Esophagus squamous epithelium (tissue), 5 donors: ENCODE measurements around the gene UNC119B. TPM values are rescaled to one million over a fixed set of nuclear protein-coding genes. Genes with fewer than 3 reads are reported as not detected.

Source experiments
- DNase-seq: peaks from one replicate; lab custom pipeline; 2025; lab: John Stamatoyannopoulos, UW
- H3K27ac ChIP-seq, 4 donors: fragments of 200-600 bp; sonication (generic); one replicate each; pipeline ENCODE4 v1.5.1; 2016 to 2019; ENCODE audit warnings: mild to moderate bottlenecking in 1 of 4
- H3K27me3 ChIP-seq, 4 donors: fragments of 200-600 bp; sonication (generic); 1 replicate in 3 of 4; 2 replicates in 1 of 4; pipeline versions ENCODE4 v1.5.1 to v1.6.0; 2017 to 2021; ENCODE audit warnings: antibody characterized with exemption in 1 of 4
- H3K36me3 ChIP-seq, 3 donors: fragments of 200-600 bp; sonication (generic); one replicate each; pipeline ENCODE4 v1.5.1; 2016 to 2019
- H3K4me1 ChIP-seq, 3 donors: fragments of 200-600 bp; sonication (generic); one replicate each; pipeline ENCODE4 v1.5.1; 2017 to 2019
- H3K4me3 ChIP-seq, 4 donors: fragments of 200-600 bp; sonication (generic); 1 replicate in 3 of 4; 2 replicates in 1 of 4; pipeline ENCODE4 v1.5.1; 2016 to 2019; ENCODE audit warnings: mild to moderate bottlenecking in 2 of 4, moderate library complexity in 1 of 4
- H3K9me3 ChIP-seq, 3 donors: fragments of 200-600 bp; sonication (generic); one replicate each; pipeline ENCODE4 v1.5.1; 2016 to 2019
- CTCF ChIP-seq, 6 experiments: fragments of 450-650 bp in 4 of 6; fragments of 200-600 bp in 2 of 6; sonication (generic) in 2 of 6; IDR thresholded peaks; one replicate each; pipeline ENCODE4 v1.5.1; 2016 to 2019; ENCODE audit warnings: antibody characterized with exemption in 6 of 6, mild to moderate bottlenecking in 4 of 6, moderate library complexity in 4 of 6
- POLR2A ChIP-seq, 4 donors: fragments of 450-650 bp; IDR thresholded peaks; one replicate each; pipeline ENCODE4 v1.6.1; 2017; ENCODE audit warnings: antibody characterized with exemption in 4 of 4, mild to moderate bottlenecking in 4 of 4, moderate library complexity in 3 of 4
- WGBS, 2 donors: methylation state at CpG; one replicate each; pipeline ENCODE4 v1.1.5; 2018; 5-methylcytosine and 5-hydroxymethylcytosine counted together
- intact Hi-C: fragments of 100-400 bp; cut with DNase I; formaldehyde crosslinking; loops from one replicate; pipeline ENCODE4 v1.15.0; 2022
- total RNA-seq, 4 donors: library from RNA; depleted of rRNA; stranded (reverse); fragments of >200 nt; gene quantifications; one replicate each; pipeline ENCODE4 v1.1.0, GENCODE V29; 2016
- donor health status: DM: yes; HTN: yes; CAD: no.

The UNC119B gene
- total RNA-seq: 10 to 100 TPM in 3 of 4 donors, 1 to 10 TPM in 1; 6.4 to 23.3 (median 12.4) TPM

- no peaks in the 10 kb centered on the region for H3K27me3 ChIP-seq
- WGBS, 2 donors: 0 to 5% methylated on average over 3 to 5 of the region's 76 CpGs
Measured at GRCh38 chr12:120710031-120710804, at the start of gene UNC119B. Gene UNC119B, plus strand, starts transcription at chr12:120710458. Its CDS starts 17 bp downstream, at chr12:120710475.

DNA sequence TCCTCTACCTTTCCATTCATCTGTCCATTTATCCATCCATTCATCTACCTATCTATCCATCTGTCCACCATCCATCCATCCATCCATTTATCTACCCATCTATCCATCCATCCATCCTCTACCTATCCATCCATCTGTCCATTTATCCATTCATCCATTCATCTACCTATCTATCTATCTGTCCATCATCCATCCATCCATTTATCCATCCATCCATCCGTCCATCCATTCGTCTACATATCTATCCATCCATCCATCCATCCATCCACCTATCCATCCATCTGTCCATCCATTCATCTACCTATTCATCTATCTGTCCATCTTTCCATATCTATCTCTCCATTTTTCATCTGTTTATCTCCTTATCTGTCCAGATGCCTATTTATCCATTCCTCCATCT, 48.8 kb upstream of the UNC119B start:
- H3K27me3 ChIP-seq: no peaks in the 10 kb centered on the region
- 58 to 72% methylated on average over 2 of the region's 2 CpGs for whole genome bisulfite sequencing, 2 donors
- no peak overlapping the region for H3K27ac ChIP-seq
- no peaks in the 10 kb centered on the region for H3K9me3 ChIP-seq
- intact Hi-C loops: no loop called here
- no peaks in the 10 kb centered on the region for H3K36me3 ChIP-seq
- no peak overlapping the region for H3K4me3 ChIP-seq
- peaks cover 0 to 10% (median 0%) of the 10 kb centered on the region in 3 donors for H3K4me1 ChIP-seq
- no peak for TF ChIP-seq CTCF (IDR thresholded peaks at IDR 0.05)
- TF ChIP-seq POLR2A (IDR thresholded peaks at IDR 0.05): no peak
- DNase-seq: no peak

More at GRCh38 chr12:120710031-120710804, at the start of gene UNC119B:
- intact Hi-C loops: loop anchor here (5.0 kb wide), 1 partner anchor 63 kb away; no protein-coding TSS in a partner anchor
- peak within 1 kb of the TSS; percentile 86 to 93 (median 90) for H3K27ac ChIP-seq
- H3K4me3 ChIP-seq: peak within 1 kb of the TSS; percentile 72 to 98 (median 88)
- H3K36me3 ChIP-seq: peaks cover 0 to 16% (median 5%) of the 10 kb centered on the region in 3 donors
- no peaks in the 10 kb centered on the region for H3K9me3 ChIP-seq
- peaks cover 14 to 36% (median 18%) of the 10 kb centered on the region in 3 donors for H3K4me1 ChIP-seq
- DNase-seq: no peak
- no peak for TF ChIP-seq CTCF (IDR thresholded peaks at IDR 0.05)
- TF ChIP-seq POLR2A (IDR thresholded peaks at IDR 0.05): no peak

DNA sequence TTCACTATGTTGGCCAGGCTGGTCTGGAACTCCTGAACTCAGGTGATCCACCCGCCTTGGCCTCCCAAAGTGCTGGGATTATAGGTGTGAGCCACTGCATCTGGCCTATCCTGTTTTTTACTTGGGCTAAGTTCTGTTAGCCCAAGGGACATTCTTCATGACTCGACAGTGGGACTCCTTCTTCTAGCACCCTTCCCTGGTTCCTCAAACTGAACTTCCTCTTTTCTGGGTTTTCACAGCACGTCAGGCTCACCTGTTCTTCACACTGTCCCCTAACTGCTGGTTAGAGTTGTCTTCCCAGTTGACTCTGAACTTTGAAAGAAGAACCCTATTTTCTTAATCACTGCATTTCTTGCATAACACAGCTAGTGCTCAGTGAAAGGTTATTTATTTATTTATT, 47.4 kb upstream of the UNC119B start:
- intact Hi-C loops: no loop called here
- WGBS, 2 donors: 61 to 63% methylated on average over 3 of the region's 3 CpGs
- TF ChIP-seq POLR2A (IDR thresholded peaks at IDR 0.05) (no peak), CTCF (IDR thresholded peaks at IDR 0.05) (no peak)

GRCh38 chr12:120663741-120664140, 46.5 kb upstream of the UNC119B start:
- no peak overlapping the region for H3K4me3 ChIP-seq
- H3K9me3 ChIP-seq: no peaks in the 10 kb centered on the region
- DNase-seq: no peak
- TF ChIP-seq POLR2A (IDR thresholded peaks at IDR 0.05) (no peak), CTCF (IDR thresholded peaks at IDR 0.05) (no peak)
- H3K27me3 ChIP-seq: no peaks in the 10 kb centered on the region
- peaks cover 0 to 10% (median 0%) of the 10 kb centered on the region in 3 donors for H3K4me1 ChIP-seq
- intact Hi-C loops: no loop called here
- H3K27ac ChIP-seq: no peak overlapping the region
- no peaks in the 10 kb centered on the region for H3K36me3 ChIP-seq
- 73 to 91% methylated on average over 5 of the region's 5 CpGs for WGBS, 2 donors

More for the DNA sequence above, 47.4 kb upstream of the UNC119B start:
- Histone ChIP-seq H3K4me3 (no peak overlapping the region), H3K4me1 (peaks cover 0 to 10% (median 0%) of the 10 kb centered on the region in 3 donors), H3K9me3 (no peaks in the 10 kb centered on the region), H3K27me3 (no peaks in the 10 kb centered on the region), H3K36me3 (no peaks in the 10 kb centered on the region), H3K27ac (no peak overlapping the region)
- no peak for DNase-seq
